Fibroblast of villous mesenchyme (primary cell): Measurements from ENCODE around the gene MAN2A1. TPM values are rescaled to one million over a fixed set of nuclear protein-coding genes. Genes with fewer than 3 reads are reported as not detected.

Experiments
- DNase-seq: peaks from one replicate; pipeline ENCODE4 v3.0.0-alpha.2; 2010; ENCODE audit warnings: low read depth
- H3K4me3 ChIP-seq: 2 replicates; pipeline ENCODE4 v1.5.1; 2011; ENCODE audit warnings: low read depth, mild to moderate bottlenecking, low read length
- total RNA-seq: library from RNA; depleted of rRNA; stranded (reverse); fragments of >200 nt; gene quantifications from 2 replicates; pipeline ENCODE4 v1.2.3, GENCODE V29; 2012
- TF ChIP-seq, protein P1 (sequence below): IDR thresholded peaks from 2 replicates; pipeline ENCODE4 v1.5.1; 2012; ENCODE audit warnings: low read depth, mild to moderate bottlenecking, low read length; ENCODE audit not compliant: insufficient read depth

The MAN2A1 gene
- total RNA-seq, 1 donor: 178 TPM

- DNase-seq: no peak
- H3K4me3 ChIP-seq: no peak overlapping the region
- TF ChIP-seq, protein P1, sequence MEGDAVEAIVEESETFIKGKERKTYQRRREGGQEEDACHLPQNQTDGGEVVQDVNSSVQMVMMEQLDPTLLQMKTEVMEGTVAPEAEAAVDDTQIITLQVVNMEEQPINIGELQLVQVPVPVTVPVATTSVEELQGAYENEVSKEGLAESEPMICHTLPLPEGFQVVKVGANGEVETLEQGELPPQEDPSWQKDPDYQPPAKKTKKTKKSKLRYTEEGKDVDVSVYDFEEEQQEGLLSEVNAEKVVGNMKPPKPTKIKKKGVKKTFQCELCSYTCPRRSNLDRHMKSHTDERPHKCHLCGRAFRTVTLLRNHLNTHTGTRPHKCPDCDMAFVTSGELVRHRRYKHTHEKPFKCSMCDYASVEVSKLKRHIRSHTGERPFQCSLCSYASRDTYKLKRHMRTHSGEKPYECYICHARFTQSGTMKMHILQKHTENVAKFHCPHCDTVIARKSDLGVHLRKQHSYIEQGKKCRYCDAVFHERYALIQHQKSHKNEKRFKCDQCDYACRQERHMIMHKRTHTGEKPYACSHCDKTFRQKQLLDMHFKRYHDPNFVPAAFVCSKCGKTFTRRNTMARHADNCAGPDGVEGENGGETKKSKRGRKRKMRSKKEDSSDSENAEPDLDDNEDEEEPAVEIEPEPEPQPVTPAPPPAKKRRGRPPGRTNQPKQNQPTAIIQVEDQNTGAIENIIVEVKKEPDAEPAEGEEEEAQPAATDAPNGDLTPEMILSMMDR: no peak
Observed at GRCh38 chr5:109833946-109834345, 144.2 kb downstream of the MAN2A1 start.

DNA sequence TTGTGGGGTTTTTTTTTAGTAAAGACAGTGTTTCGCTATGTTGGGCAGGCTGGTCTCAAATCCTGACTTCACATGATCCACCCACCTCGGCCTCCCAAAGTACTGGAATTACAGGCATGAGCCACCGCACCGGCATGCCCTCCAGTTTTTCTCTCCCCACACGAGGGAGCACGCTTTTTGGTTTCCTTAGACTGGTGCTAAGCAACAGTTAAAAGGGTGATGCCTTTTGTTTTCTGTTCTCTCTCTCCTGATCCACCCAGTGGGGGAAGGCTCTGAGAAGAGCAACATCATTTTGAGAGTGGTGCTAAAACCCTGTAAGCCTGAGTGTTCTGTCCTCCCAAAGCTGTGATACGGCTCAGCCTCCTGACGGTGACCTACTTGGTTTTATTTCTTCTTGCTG, 146.6 kb downstream of the MAN2A1 start:
- H3K4me3 ChIP-seq: no peak overlapping the region
- DNase-seq: no peak
- TF ChIP-seq, protein P1: no peak

- TF ChIP-seq, protein P1: no peak
- DNase-seq: no peak
- H3K4me3 ChIP-seq: no peak overlapping the region
Observed at GRCh38 chr5:109837231-109837861, 147.6 kb downstream of the MAN2A1 start.

GRCh38 chr5:109838157-109838556, 148.4 kb downstream of the MAN2A1 start:
- no peak for DNase-seq

GRCh38 chr5:109844148-109844547, 154.4 kb downstream of the MAN2A1 start:
- peak; percentile 35 for DNase-seq
- H3K4me3 ChIP-seq: no peak overlapping the region
- TF ChIP-seq, protein P1: peak; percentile 48

More at GRCh38 chr5:109838157-109838556, 148.4 kb downstream of the MAN2A1 start:
- TF ChIP-seq, protein P1: no peak
- no peak overlapping the region for H3K4me3 ChIP-seq

- DNase-seq: peak; percentile 66
- no peak overlapping the region for H3K4me3 ChIP-seq
- TF ChIP-seq, protein P1: no peak
Observed at GRCh38 chr5:109844695-109845094, 155.0 kb downstream of the MAN2A1 start.

- TF ChIP-seq, protein P1: no peak
- DNase-seq: no peak
Observed at GRCh38 chr5:109848130-109848529, 158.4 kb downstream of the MAN2A1 start.

More at GRCh38 chr5:109848130-109848529, 158.4 kb downstream of the MAN2A1 start:
- no peak overlapping the region for H3K4me3 ChIP-seq
